Gastrocnemius medialis (tissue), 4 donors: Measurements from ENCODE around the gene HDAC10.

ENCODE experiments used
- CTCF ChIP-seq, 5 experiments: fragments of 450-650 bp in 3 of 5; fragments of 200-600 bp in 2 of 5; sonication (generic) in 2 of 5; IDR thresholded peaks in 4 of 5; conservative IDR thresholded peaks in 1 of 5; 1 replicate in 4 of 5; 2 replicates in 1 of 5; pipeline ENCODE4 v1.5.1; 2016 to 2019; ENCODE audit warnings: antibody characterized with exemption in 5 of 5, mild to moderate bottlenecking in 3 of 5, moderate library complexity in 3 of 5
- POLR2A ChIP-seq, 2 donors: fragments of 450-650 bp; IDR thresholded peaks; one replicate each; pipeline ENCODE4 v1.6.1; 2017; ENCODE audit warnings: antibody characterized with exemption in 2 of 2, mild to moderate bottlenecking in 2 of 2, moderate library complexity in 2 of 2

DNA sequence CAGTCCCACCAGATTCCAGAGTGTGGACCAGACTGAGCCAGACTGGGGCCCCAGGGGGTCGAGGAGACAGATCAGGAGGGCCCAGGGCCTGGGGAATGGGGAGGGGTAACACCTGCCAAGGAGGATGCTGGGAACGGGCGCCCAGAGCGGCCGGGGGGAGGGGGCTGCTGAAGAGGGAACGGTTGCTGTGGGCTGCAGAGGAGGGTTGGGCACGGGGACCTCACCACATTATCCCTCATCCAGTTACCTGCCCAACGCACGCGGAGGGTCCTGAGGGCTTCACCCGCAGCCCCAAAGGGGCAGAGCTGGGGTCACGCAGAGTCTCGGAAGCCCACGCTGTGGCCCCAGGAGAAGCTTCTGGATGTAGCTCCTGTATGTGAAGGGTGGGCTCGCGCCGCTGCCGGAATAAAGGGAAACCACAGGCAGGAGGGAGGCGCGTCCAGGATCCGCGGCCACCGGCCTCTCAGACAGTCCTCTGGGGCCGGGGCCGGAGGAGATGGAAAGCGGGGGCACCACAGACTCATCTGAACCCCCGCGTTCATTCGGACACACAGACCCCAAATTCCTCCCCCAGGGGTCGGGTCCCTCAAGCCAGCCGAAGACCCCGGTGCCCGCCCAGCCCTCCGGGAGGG, 51.1 kb downstream of the HDAC10 start:
- TF ChIP-seq POLR2A (IDR thresholded peaks at IDR 0.05) (no peak), CTCF (IDR thresholded peaks at IDR 0.05 in 4 of 5, conservative IDR thresholded peaks at IDR 0.05 in 1 of 5) (no peak)
